Bronchial epithelial cell (primary cell): ENCODE results near the gene DLG1. TPM values are rescaled to one million over a fixed set of nuclear protein-coding genes. Genes with fewer than 3 reads are reported as not detected.

Experiments used
- DNase-seq: peaks from one replicate; pipeline ENCODE4 v3.0.0-alpha.2; 2010; ENCODE audit warnings: low read depth
- FAIRE-seq: peaks from 2 replicates; lab custom pipeline; 2011; peaks lifted over from hg19 to GRCh38; lab: Jason Lieb, UNC
- H3K27me3 ChIP-seq: 2 replicates; pipeline ENCODE4 v1.5.1; 2011; ENCODE audit warnings: low read length; ENCODE audit not compliant: control insufficient read depth, insufficient read depth
- H3K36me3 ChIP-seq: 2 replicates; pipeline ENCODE4 v1.5.1; 2011; ENCODE audit warnings: low read length; ENCODE audit not compliant: control insufficient read depth, insufficient read depth
- H3K4me3 ChIP-seq: 2 replicates; pipeline ENCODE4 v1.5.1; 2011; ENCODE audit warnings: mild to moderate bottlenecking, low read depth, low read length, control low read depth
- CTCF ChIP-seq: IDR thresholded peaks from 2 replicates; pipeline ENCODE4 v1.5.1; 2011; ENCODE audit warnings: mild to moderate bottlenecking, moderate library complexity, low read length, control low read depth, inconsistent platforms; ENCODE audit not compliant: insufficient read depth, severe bottlenecking
- total RNA-seq: library from RNA; depleted of rRNA; stranded (reverse); fragments of >200 nt; gene quantifications from 2 replicates; pipeline ENCODE4 v1.2.1, GENCODE V29; 2014

The DLG1 gene
- total RNA-seq, 1 donor from 2014 or later: 66.6 TPM

GRCh38 chr3:197082871-197083270 is 215.5 kb downstream of the DLG1 start:
- DNase-seq (no peak), FAIRE-seq (no peak)
- no peaks in the 10 kb centered on the region for H3K27me3 ChIP-seq
- H3K36me3 ChIP-seq: peaks cover under 1% of the 10 kb centered on the region
- no peak for TF ChIP-seq CTCF
- H3K4me3 ChIP-seq: no peak overlapping the region

DNA sequence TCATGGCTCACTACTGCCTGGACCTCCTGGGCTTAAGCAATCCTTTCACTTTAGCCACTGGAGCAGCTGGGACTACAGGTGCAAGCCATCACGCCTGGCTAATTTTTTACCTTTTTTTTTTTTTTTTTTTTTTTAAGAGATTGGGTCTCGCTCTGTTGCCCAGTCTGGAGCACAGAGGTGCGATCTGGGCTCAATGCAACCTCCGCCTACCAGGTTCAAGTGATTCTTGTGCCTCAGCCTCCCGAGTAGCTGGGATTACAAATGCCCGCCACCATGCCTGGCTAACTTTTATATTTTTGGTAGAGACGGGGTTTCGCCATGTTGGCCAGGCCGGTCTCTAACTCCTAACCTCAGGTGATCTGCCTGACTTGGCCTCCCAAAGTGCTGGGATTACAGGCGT is 218.1 kb downstream of the DLG1 start:
- H3K36me3 ChIP-seq: peaks cover 3% of the 10 kb centered on the region
- TF ChIP-seq CTCF: no peak
- no peak overlapping the region for H3K4me3 ChIP-seq
- FAIRE-seq (no peak), DNase-seq (no peak)
- H3K27me3 ChIP-seq: no peaks in the 10 kb centered on the region

DNA sequence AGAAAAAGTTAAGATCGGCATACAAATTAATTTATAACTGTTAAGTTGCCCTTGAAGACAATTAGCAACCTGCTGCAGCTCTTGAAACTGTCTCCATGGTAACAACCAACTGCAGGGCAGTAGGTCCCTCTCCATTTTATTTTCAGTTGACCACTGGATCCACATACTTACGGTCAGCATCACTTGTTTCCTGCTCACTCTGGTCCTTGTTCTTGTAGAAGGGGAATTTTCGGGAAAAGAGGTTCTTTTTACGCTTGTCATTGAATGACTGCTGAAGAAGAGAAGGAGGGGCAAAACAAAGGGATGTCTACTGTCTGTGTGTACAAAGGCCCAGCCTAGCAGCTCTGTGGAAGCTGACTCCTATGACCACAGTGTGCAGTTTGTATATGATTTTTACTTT is 222.0 kb downstream of the DLG1 start:
- H3K4me3 ChIP-seq: no peak overlapping the region
- DNase-seq: no peak
- TF ChIP-seq CTCF: no peak
- no peak for FAIRE-seq
- H3K36me3 ChIP-seq: peaks cover 3% of the 10 kb centered on the region
- no peaks in the 10 kb centered on the region for H3K27me3 ChIP-seq

DNA sequence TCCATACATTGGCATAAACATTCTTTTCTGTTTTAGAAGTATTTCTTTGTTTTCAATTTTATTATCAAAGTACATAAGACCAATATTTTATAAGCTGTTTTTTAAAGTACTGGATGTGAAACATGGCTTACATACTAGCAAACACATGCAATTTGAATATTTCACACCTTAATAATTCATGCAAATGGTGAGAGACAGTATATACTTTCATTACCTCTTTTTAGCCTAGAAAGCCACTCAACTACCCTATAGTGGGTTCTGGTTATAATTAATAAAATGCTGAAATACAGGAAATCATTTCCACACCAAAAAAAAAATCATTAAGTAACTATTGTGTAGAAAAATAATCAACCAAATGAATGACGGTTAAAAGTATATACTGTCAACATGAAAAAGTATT is 230.3 kb downstream of the DLG1 start:
- H3K4me3 ChIP-seq: no peak overlapping the region
- H3K36me3 ChIP-seq: peaks cover 6% of the 10 kb centered on the region
- TF ChIP-seq CTCF: no peak
- no peak for DNase-seq
- FAIRE-seq: no peak
- no peaks in the 10 kb centered on the region for H3K27me3 ChIP-seq

- DNase-seq (no peak), FAIRE-seq (no peak)
Measured at GRCh38 chr3:197064771-197065170, 233.6 kb downstream of the DLG1 start.

More at GRCh38 chr3:197064771-197065170, 233.6 kb downstream of the DLG1 start:
- peaks cover 7% of the 10 kb centered on the region for H3K36me3 ChIP-seq
- H3K27me3 ChIP-seq: no peaks in the 10 kb centered on the region
- no peak overlapping the region for H3K4me3 ChIP-seq
- TF ChIP-seq CTCF: no peak
